GM23338 (cell line): ENCODE measurements around the gene TNS3. TPM values are rescaled to one million over a fixed set of nuclear protein-coding genes. Genes with fewer than 3 reads are reported as not detected.

Experiments
- ATAC-seq: fragments of 200-7000 bp; cut with Tn5 transposase; 3 replicates; pipeline ENCODE4 v1.9.1; 2020
- DNase-seq: peaks from one replicate; pipeline ENCODE4 v3.0.0-alpha.2; 2015; ENCODE audit warnings: low spot score
- H2AFZ ChIP-seq: fragments of 200-600 bp; sonication (generic); 2 replicates; pipeline ENCODE4 v1.8.0; 2016; ENCODE audit warnings: antibody characterized with exemption, mild to moderate bottlenecking, moderate library complexity
- H3F3A ChIP-seq: fragments of 200-600 bp; sonication (generic); replicated peaks from 2 replicates; pipeline ENCODE4 v1.8.0; 2017; ENCODE audit warnings: antibody characterized with exemption, mixed run types, low read depth
- H3K27ac ChIP-seq: fragments of 200-600 bp; sonication (generic); 2 replicates; pipeline ENCODE4 v1.6.1; 2016; ENCODE audit warnings: low read depth
- H3K27me3 ChIP-seq: fragments of 200-600 bp; sonication (generic); 2 replicates; pipeline ENCODE4 v1.8.0; 2016; ENCODE audit warnings: mild to moderate bottlenecking, mixed run types, moderate library complexity; ENCODE audit not compliant: insufficient read depth
- H3K36me3 ChIP-seq: fragments of 200-600 bp; sonication (generic); 2 replicates; pipeline ENCODE4 v1.8.0; 2016; ENCODE audit warnings: mild to moderate bottlenecking; ENCODE audit not compliant: insufficient read depth
- H3K4me1 ChIP-seq: fragments of 200-600 bp; sonication (generic); 2 replicates; pipeline ENCODE4 v1.8.0; 2016; ENCODE audit warnings: mild to moderate bottlenecking, moderate library complexity; ENCODE audit not compliant: insufficient read depth
- H3K4me2 ChIP-seq: fragments of 200-600 bp; sonication (generic); 2 replicates; pipeline ENCODE4 v1.7.1; 2017; ENCODE audit warnings: mixed run types
- H3K4me3 ChIP-seq: fragments of 200-600 bp; sonication (generic); 2 replicates; pipeline ENCODE4 v1.6.1; 2016; ENCODE audit warnings: mixed run types
- H3K79me2 ChIP-seq: fragments of 200-600 bp; sonication (generic); replicated peaks from 2 replicates; pipeline ENCODE4 v1.8.0; 2017; ENCODE audit warnings: mild to moderate bottlenecking; ENCODE audit not compliant: insufficient read depth
- H3K9me2 ChIP-seq: fragments of 200-600 bp; sonication (generic); 2 replicates; pipeline ENCODE4 v1.8.0; 2017; ENCODE audit not compliant: insufficient read depth
- H4K20me1 ChIP-seq: fragments of 200-600 bp; sonication (generic); replicated peaks from 2 replicates; pipeline ENCODE4 v1.8.0; 2017; ENCODE audit warnings: mild to moderate bottlenecking; ENCODE audit not compliant: insufficient read depth
- H3K27ac Mint-ChIP-seq: 2 replicates; pipeline ENCODE4 v1.8.0; 2020; ENCODE audit warnings: inconsistent platforms, mild to moderate bottlenecking, moderate library complexity, mixed read lengths
- H3K27me3 Mint-ChIP-seq: 3 replicates; pipeline ENCODE4 v1.8.0; 2022; ENCODE audit warnings: low read depth, mild to moderate bottlenecking, moderate library complexity, mixed read lengths, inconsistent platforms; ENCODE audit not compliant: insufficient read depth, poor library complexity
- H3K36me3 Mint-ChIP-seq: 3 replicates; pipeline ENCODE4 v1.8.0; 2021; ENCODE audit warnings: low read depth, mild to moderate bottlenecking, inconsistent platforms, moderate library complexity, mixed read lengths
- H3K4me1 Mint-ChIP-seq: 3 replicates; pipeline ENCODE4 v1.8.0; 2020; ENCODE audit warnings: mild to moderate bottlenecking, inconsistent platforms, mixed read lengths
- H3K4me3 Mint-ChIP-seq: 3 replicates; pipeline ENCODE4 v1.8.0; 2021; ENCODE audit warnings: moderate library complexity, mild to moderate bottlenecking, inconsistent platforms, mixed read lengths
- H3K9me3 Mint-ChIP-seq: 3 replicates; pipeline ENCODE4 v1.8.0; 2020; ENCODE audit warnings: moderate library complexity, mild to moderate bottlenecking, inconsistent platforms, mixed read lengths
- CREB1 ChIP-seq: fragments of 250-450 bp; sonication (Bioruptor Pico); IDR thresholded peaks from 2 replicates; pipeline ENCODE4 v1.5.0; 2020; ENCODE audit warnings: low read depth, mild to moderate bottlenecking, moderate library complexity
- CTCF ChIP-seq, 2 experiments: fragments of 200-600 bp in 1 of 2; sonication (generic) in 1 of 2; conservative IDR thresholded peaks; 2 replicates each; pipeline versions ENCODE4 v1.5.1 to v1.6.1; 2016 to 2017; ENCODE audit warnings: antibody characterized with exemption in 2 of 2, low read depth in 2 of 2, mild to moderate bottlenecking in 2 of 2, moderate library complexity in 1 of 2
- POLR2AphosphoS5 ChIP-seq: IDR thresholded peaks from 2 replicates; pipeline ENCODE4 v1.6.1; 2016; ENCODE audit warnings: antibody characterized with exemption, low read depth
- STAT1 ChIP-seq: IDR thresholded peaks from one replicate; pipeline ENCODE4 v1.6.1; 2016; ENCODE audit warnings: antibody characterized with exemption; ENCODE audit not compliant: unreplicated experiment
- ZNF114 ChIP-seq: fragments of 250-450 bp; sonication (Bioruptor Pico); IDR thresholded peaks from 2 replicates; pipeline ENCODE4 v1.5.0; 2020; ENCODE audit warnings: mild to moderate bottlenecking, moderate library complexity
- ZNF331 ChIP-seq: fragments of 250-450 bp; sonication (Bioruptor Pico); IDR thresholded peaks from 2 replicates; pipeline ENCODE4 v1.5.0; 2020; ENCODE audit warnings: low read depth, mild to moderate bottlenecking, moderate library complexity
- polyA plus RNA-seq: library from polyadenylated mRNA; unstranded; fragments of >200 nt; fragmentation: Nextera tagmentation; extraction: Ambion mirVana; gene quantifications from 2 replicates; pipeline ENCODE4 v1.2.1, GENCODE V29; 2016
- total RNA-seq: library from RNA; depleted of rRNA; stranded (reverse); fragments of >200 nt; shearing (Covaris generic); gene quantifications from 2 replicates; pipeline ENCODE4 v1.2.3, GENCODE V29; 2014
- TF ChIP-seq, protein P1 (sequence below): fragments of 250-450 bp; sonication (Bioruptor Pico); IDR thresholded peaks from 2 replicates; pipeline ENCODE4 v1.5.0; 2020; ENCODE audit warnings: mild to moderate bottlenecking, moderate library complexity

The TNS3 gene
- total and polyA plus RNA-seq, 2 experiments from 2014 or later: 6.2 to 28.7 TPM

DNA sequence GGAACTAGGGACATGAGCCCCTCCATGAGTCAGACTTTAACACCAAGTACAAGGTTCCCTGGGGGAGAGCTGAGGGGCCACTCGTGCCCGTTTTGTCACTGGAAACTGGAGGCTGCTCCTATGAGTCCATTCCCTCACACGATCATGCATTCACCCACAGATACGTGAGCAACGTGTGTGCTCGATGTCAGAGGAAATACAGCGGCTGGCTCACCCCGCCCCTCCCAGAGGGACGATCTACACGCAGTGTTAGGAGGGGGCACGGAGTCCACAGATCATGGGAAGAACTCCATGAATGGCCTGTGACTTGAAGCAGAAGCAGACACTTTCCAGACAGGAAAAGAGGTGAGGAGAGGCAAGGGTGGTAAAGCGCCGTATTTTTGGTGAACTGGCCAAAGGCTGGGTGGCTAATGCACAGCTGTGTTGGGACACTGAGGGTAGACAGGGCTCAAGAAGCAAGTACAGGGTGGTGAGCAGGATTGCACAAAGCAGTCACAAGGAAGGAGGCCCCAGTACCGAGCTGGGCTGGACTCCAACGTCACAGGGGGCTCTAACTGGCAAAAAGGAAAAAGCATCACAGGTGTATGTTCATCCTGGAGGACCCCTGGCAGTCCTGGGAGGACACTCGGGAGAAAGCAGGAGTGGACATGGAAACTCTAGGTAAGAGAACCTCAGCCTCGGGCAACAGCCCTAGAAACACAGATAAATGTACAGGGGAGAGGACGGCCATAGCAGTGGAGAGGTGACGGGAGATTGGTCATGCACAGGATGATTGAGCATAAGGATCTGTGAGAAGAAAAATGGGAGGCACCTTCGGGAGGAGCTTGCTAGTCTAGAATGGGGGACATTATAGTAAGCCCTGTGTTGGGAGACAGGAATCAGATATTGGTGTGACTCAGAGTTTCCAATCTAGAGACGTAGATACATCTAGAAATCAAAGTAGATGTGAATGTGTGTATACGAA, 41.2 kb downstream of the TNS3 start (continued):
- TF ChIP-seq, protein P1, sequence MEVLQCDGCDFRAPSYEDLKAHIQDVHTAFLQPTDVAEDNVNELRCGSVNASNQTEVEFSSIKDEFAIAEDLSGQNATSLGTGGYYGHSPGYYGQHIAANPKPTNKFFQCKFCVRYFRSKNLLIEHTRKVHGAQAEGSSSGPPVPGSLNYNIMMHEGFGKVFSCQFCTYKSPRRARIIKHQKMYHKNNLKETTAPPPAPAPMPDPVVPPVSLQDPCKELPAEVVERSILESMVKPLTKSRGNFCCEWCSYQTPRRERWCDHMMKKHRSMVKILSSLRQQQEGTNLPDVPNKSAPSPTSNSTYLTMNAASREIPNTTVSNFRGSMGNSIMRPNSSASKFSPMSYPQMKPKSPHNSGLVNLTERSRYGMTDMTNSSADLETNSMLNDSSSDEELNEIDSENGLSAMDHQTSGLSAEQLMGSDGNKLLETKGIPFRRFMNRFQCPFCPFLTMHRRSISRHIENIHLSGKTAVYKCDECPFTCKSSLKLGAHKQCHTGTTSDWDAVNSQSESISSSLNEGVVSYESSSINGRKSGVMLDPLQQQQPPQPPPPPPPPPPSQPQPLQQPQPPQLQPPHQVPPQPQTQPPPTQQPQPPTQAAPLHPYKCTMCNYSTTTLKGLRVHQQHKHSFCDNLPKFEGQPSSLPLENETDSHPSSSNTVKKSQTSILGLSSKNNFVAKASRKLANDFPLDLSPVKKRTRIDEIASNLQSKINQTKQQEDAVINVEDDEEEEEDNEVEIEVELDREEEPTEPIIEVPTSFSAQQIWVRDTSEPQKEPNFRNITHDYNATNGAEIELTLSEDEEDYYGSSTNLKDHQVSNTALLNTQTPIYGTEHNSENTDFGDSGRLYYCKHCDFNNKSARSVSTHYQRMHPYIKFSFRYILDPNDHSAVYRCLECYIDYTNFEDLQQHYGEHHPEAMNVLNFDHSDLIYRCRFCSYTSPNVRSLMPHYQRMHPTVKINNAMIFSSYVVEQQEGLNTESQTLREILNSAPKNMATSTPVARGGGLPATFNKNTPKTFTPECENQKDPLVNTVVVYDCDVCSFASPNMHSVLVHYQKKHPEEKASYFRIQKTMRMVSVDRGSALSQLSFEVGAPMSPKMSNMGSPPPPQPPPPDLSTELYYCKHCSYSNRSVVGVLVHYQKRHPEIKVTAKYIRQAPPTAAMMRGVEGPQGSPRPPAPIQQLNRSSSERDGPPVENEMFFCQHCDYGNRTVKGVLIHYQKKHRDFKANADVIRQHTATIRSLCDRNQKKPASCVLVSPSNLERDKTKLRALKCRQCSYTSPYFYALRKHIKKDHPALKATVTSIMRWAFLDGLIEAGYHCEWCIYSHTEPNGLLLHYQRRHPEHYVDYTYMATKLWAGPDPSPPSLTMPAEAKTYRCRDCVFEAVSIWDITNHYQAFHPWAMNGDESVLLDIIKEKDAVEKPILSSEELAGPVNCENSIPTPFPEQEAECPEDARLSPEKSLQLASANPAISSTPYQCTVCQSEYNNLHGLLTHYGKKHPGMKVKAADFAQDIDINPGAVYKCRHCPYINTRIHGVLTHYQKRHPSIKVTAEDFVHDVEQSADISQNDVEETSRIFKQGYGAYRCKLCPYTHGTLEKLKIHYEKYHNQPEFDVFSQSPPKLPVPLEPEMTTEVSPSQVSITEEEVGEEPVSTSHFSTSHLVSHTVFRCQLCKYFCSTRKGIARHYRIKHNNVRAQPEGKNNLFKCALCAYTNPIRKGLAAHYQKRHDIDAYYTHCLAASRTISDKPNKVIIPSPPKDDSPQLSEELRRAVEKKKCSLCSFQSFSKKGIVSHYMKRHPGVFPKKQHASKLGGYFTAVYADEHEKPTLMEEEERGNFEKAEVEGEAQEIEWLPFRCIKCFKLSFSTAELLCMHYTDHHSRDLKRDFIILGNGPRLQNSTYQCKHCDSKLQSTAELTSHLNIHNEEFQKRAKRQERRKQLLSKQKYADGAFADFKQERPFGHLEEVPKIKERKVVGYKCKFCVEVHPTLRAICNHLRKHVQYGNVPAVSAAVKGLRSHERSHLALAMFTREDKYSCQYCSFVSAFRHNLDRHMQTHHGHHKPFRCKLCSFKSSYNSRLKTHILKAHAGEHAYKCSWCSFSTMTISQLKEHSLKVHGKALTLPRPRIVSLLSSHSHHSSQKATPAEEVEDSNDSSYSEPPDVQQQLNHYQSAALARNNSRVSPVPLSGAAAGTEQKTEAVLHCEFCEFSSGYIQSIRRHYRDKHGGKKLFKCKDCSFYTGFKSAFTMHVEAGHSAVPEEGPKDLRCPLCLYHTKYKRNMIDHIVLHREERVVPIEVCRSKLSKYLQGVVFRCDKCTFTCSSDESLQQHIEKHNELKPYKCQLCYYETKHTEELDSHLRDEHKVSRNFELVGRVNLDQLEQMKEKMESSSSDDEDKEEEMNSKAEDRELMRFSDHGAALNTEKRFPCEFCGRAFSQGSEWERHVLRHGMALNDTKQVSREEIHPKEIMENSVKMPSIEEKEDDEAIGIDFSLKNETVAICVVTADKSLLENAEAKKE (CRISPR knock-in tag): no peak
- no peak for TF ChIP-seq ZNF331 (CRISPR knock-in tag)
- no peak for TF ChIP-seq CREB1

DNA sequence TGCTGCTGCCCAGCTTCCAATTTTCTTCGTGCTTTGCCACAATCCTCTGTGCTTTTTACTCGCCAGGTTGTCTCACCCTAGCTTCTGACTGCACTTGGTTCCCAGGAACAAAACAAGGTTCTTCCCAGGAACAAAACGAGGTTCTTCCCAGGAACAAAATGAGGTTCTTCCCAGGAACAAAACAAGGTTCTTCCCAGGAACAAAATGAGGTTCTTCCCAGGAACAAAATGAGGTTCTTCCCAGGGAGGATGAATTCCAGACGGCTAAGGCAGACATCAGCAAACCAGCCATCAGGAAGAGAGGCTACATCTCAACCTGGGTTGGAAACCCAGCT, 41.9 kb downstream of the TNS3 start:
- Mint-ChIP-seq H3K4me3 (no peak overlapping the region), H3K27me3 (peaks cover 22% of the 10 kb centered on the region), H3K27ac (no peak overlapping the region), H3K36me3 (no peaks in the 10 kb centered on the region), H3K9me3 (no peaks in the 10 kb centered on the region; the same call in 2 of the 3 replicates), H3K4me1 (peaks cover 61% of the 10 kb centered on the region)
- no peak for TF ChIP-seq POLR2AphosphoS5
- TF ChIP-seq ZNF114 (CRISPR knock-in tag): no peak
- TF ChIP-seq CTCF (conservative IDR thresholded peaks at IDR 0.05; ENCODE audit: low read depth in 2 of 2): no peak
- TF ChIP-seq STAT1: no peak
- Histone ChIP-seq H3K4me1 (peaks cover 50% of the 10 kb centered on the region), H3K27me3 (peaks cover 28% of the 10 kb centered on the region), H3K36me3 (no peaks in the 10 kb centered on the region), H4K20me1 (peaks cover 16% of the 10 kb centered on the region), H3K4me3 (no peak overlapping the region), H2AFZ (no peak overlapping the region), H3F3A (peaks cover 4% of the 10 kb centered on the region; the same call in 1 of the 2 replicates), H3K9me2 (no peaks in the 10 kb centered on the region), H3K79me2 (peaks cover 28% of the 10 kb centered on the region), H3K4me2 (no peak overlapping the region), H3K27ac (no peak overlapping the region)
- DNase-seq (no peak), ATAC-seq (no peak)
